ENCODE results near the gene UQCRC1. TPM values are rescaled to one million over a fixed set of nuclear protein-coding genes. Genes with fewer than 3 reads are reported as not detected.

The UQCRC1 gene
- total RNA-seq, 1 experiment from 2014 or later, result 227 TPM

- no peak overlapping the region for H3K27ac ChIP-seq (ENCODE audit: low read length)
- intact Hi-C loops (cut with micrococcal nuclease; ENCODE audit: unreplicated experiment) (no loop called here), in situ Hi-C loops (cut with HindIII; ENCODE audit: low pct_unique_long_range_greater_than_20kb, low sequenced_read_pairs) (no loop called here)
- TF ChIP-seq CTCF (IDR thresholded peaks at IDR 0.05) (no peak), REST (IDR thresholded peaks at IDR 0.05; ENCODE audit: insufficient read depth in 1 of 2, low read depth in 2 of 2, low read length in 1 of 2) (no peak), SIN3A (IDR thresholded peaks at IDR 0.05; ENCODE audit: borderline replicate concordance, insufficient read depth, low read depth, low read length) (no peak), TCF7L2 (IDR thresholded peaks at IDR 0.05; ENCODE audit: low read depth, low read length) (no peak), POLR2AphosphoS5 (IDR thresholded peaks at IDR 0.05; ENCODE audit: low read depth, low read length) (no peak)
- BruUV-seq (replicated peaks), result no TSS peak
- POLR2A ChIA-PET, result interaction anchor here (0.7 kb wide), 1 partner anchor 763 kb away, joined by 3 read pairs; no protein-coding TSS in a partner anchor
- DNase-seq (ENCODE audit: low read depth, low spot score), result no peak
- no peaks in the 10 kb centered on the region for H3K9me3 ChIP-seq (ENCODE audit: control insufficient read depth, insufficient read depth, low read depth, low read length)
- H3K4me1 ChIP-seq (ENCODE audit: control insufficient read depth, insufficient read depth, low read length), result no peaks in the 10 kb centered on the region
- H3K36me3 ChIP-seq (ENCODE audit: control insufficient read depth, insufficient read depth, low read length), result no peaks in the 10 kb centered on the region
- CTCF ChIA-PET, result interaction anchor here (0.7 to 1.0 kb wide), 2 partner anchors 9 to 118 kb away, joined by 3 to 4 read pairs; no protein-coding TSS in a partner anchor
- ATAC-seq, result no peak
- no peak overlapping the region for H3K4me3 ChIP-seq (ENCODE audit: low read depth in 2 of 2, low read length in 2 of 2)
- no peaks in the 10 kb centered on the region for H3K27me3 ChIP-seq (ENCODE audit: control insufficient read depth, insufficient read depth, low read length)
These were observed 55.3 kb downstream of the UQCRC1 start for GRCh38 chr3:48553886-48554845.

GRCh38 chr3:48553361-48553760 is 56.1 kb downstream of the UQCRC1 start:
- no peak for TF ChIP-seq POLR2AphosphoS5 (IDR thresholded peaks at IDR 0.05; ENCODE audit: low read depth, low read length)
- no peak for TF ChIP-seq SIN3A (IDR thresholded peaks at IDR 0.05; ENCODE audit: borderline replicate concordance, insufficient read depth, low read depth, low read length)
- no peak for TF ChIP-seq REST (IDR thresholded peaks at IDR 0.05; ENCODE audit: insufficient read depth in 1 of 2, low read depth in 2 of 2, low read length in 1 of 2)
- TF ChIP-seq CTCF (IDR thresholded peaks at IDR 0.05), result no peak
- no peak for TF ChIP-seq TCF7L2 (IDR thresholded peaks at IDR 0.05; ENCODE audit: low read depth, low read length)
- POLR2A ChIA-PET, result interaction anchor here (0.7 kb wide), 1 partner anchor 764 kb away, joined by 3 read pairs; no protein-coding TSS in a partner anchor
- H3K36me3 ChIP-seq (ENCODE audit: control insufficient read depth, insufficient read depth, low read length), result no peaks in the 10 kb centered on the region
- ATAC-seq, result no peak
- no peak for DNase-seq (ENCODE audit: low read depth, low spot score)
- H3K9me3 ChIP-seq (ENCODE audit: control insufficient read depth, insufficient read depth, low read depth, low read length), result no peaks in the 10 kb centered on the region
- intact Hi-C loops (cut with micrococcal nuclease; ENCODE audit: unreplicated experiment) (no loop called here), in situ Hi-C loops (cut with HindIII; ENCODE audit: low pct_unique_long_range_greater_than_20kb, low sequenced_read_pairs) (no loop called here)
- no peak overlapping the region for H3K4me3 ChIP-seq (ENCODE audit: low read depth in 2 of 2, low read length in 2 of 2)
- no peak overlapping the region for H3K27ac ChIP-seq (ENCODE audit: low read length)
- H3K4me1 ChIP-seq (ENCODE audit: control insufficient read depth, insufficient read depth, low read length), result no peaks in the 10 kb centered on the region
- CTCF ChIA-PET, result interaction anchor here (0.7 kb wide), 1 partner anchor 9 kb away, joined by 3 read pairs; no protein-coding TSS in a partner anchor
- no TSS peak for BruUV-seq (replicated peaks)
- H3K27me3 ChIP-seq (ENCODE audit: control insufficient read depth, insufficient read depth, low read length), result no peaks in the 10 kb centered on the region
